Fibroblast of peridontal ligament (primary cell): Measurements from ENCODE around the gene ATXN1.

Experiments used
- DNase-seq: peaks from one replicate; pipeline ENCODE4 v3.0.0-alpha.2; 2010; ENCODE audit errors: extremely low read depth

Gene ATXN1

GRCh38 chr6:16743664-16744210, 17.5 kb downstream of the ATXN1 start:
- DNase-seq = no peak

- no peak for DNase-seq
Observed at GRCh38 chr6:16742116-16742515, 19.1 kb downstream of the ATXN1 start.

- DNase-seq = peak; percentile 97
Observed at GRCh38 chr6:16741112-16742016, 19.9 kb downstream of the ATXN1 start.

- DNase-seq = no peak
Observed at GRCh38 chr6:16740097-16740496, 21.2 kb downstream of the ATXN1 start.

- DNase-seq = peak; percentile 84
Observed at GRCh38 chr6:16739329-16739801, 21.9 kb downstream of the ATXN1 start.

- no peak for DNase-seq
Observed at GRCh38 chr6:16737925-16738324, 23.3 kb downstream of the ATXN1 start.

GRCh38 chr6:16736856-16737775, 24.1 kb downstream of the ATXN1 start:
- DNase-seq = peak; percentile 62

- no peak for DNase-seq
Observed at GRCh38 chr6:16735014-16735413, 26.2 kb downstream of the ATXN1 start.

GRCh38 chr6:16733085-16733484, 28.2 kb downstream of the ATXN1 start:
- no peak for DNase-seq

- DNase-seq = no peak
Observed at GRCh38 chr6:16731478-16732051, 29.7 kb downstream of the ATXN1 start.

- DNase-seq = no peak
Observed at GRCh38 chr6:16730738-16731477, 30.4 kb downstream of the ATXN1 start.

GRCh38 chr6:16729744-16730143, 31.5 kb downstream of the ATXN1 start:
- no peak for DNase-seq

- DNase-seq = peak; percentile 72
Observed at GRCh38 chr6:16729183-16729691, 32.0 kb downstream of the ATXN1 start.

- no peak for DNase-seq
Observed at GRCh38 chr6:16728513-16729182, 32.6 kb downstream of the ATXN1 start.

- no peak for DNase-seq
Observed at GRCh38 chr6:16727996-16728395, 33.3 kb downstream of the ATXN1 start.

- peak; percentile 85 for DNase-seq
Observed at GRCh38 chr6:16725145-16725864, 36.0 kb downstream of the ATXN1 start.

GRCh38 chr6:16723826-16724225, 37.4 kb downstream of the ATXN1 start:
- peak; percentile 98 for DNase-seq

- DNase-seq = no peak
Observed at GRCh38 chr6:16723402-16723801, 37.9 kb downstream of the ATXN1 start.

GRCh38 chr6:16722630-16723029, 38.6 kb downstream of the ATXN1 start:
- DNase-seq = no peak

- no peak for DNase-seq
Observed at GRCh38 chr6:16721977-16722376, 39.3 kb downstream of the ATXN1 start.
